Activated T-helper 17 cell treated with anti-CD3 and anti-CD28 coated beads, Interleukin-2, amount 50 U/mL, for 72 hours (primary cell): ENCODE data around the gene TLE3. TPM values are rescaled to one million over a fixed set of nuclear protein-coding genes. Genes with fewer than 3 reads are reported as not detected.

Experiments
- ATAC-seq: fragments of 150-1000 bp; cut with Tn5 transposase; replicated peaks from 2 replicates; pipeline ENCODE4 v1.10.0; 2021; ENCODE audit warnings: mild to moderate bottlenecking, moderate library complexity
- H3K27ac Mint-ChIP-seq: one replicate; pipeline ENCODE4 v1.8.0; 2022; ENCODE audit warnings: mixed read lengths
- H3K27me3 Mint-ChIP-seq: one replicate; pipeline ENCODE4 v1.8.0; 2022; ENCODE audit warnings: mixed read lengths
- H3K36me3 Mint-ChIP-seq: one replicate; pipeline ENCODE4 v1.8.0; 2022; ENCODE audit warnings: low read depth, mild to moderate bottlenecking, mixed read lengths
- H3K4me1 Mint-ChIP-seq: one replicate; pipeline ENCODE4 v1.8.0; 2022; ENCODE audit warnings: mixed read lengths
- H3K4me3 Mint-ChIP-seq: one replicate; pipeline ENCODE4 v1.8.0; 2022; ENCODE audit warnings: mild to moderate bottlenecking, mixed read lengths
- H3K9me3 Mint-ChIP-seq: one replicate; pipeline ENCODE4 v1.8.0; 2022; ENCODE audit warnings: mixed read lengths
- total RNA-seq, 2 donors: library from RNA; stranded (reverse); gene quantifications; one replicate each; pipeline ENCODE4 v1.2.3, GENCODE V29; 2022

Gene TLE3
- total RNA-seq, 2 donors from 2014 or later = 94.9 to 131 TPM

- H3K4me1 Mint-ChIP-seq = peaks cover 5% of the 10 kb centered on the region
- H3K9me3 Mint-ChIP-seq = no peaks in the 10 kb centered on the region
- H3K4me3 Mint-ChIP-seq = no peak overlapping the region
- H3K36me3 Mint-ChIP-seq = peaks cover 89% of the 10 kb centered on the region
- peak overlapping the region; percentile 34 for H3K27ac Mint-ChIP-seq
- no peak for ATAC-seq
- no peaks in the 10 kb centered on the region for H3K27me3 Mint-ChIP-seq
Measured at GRCh38 chr15:70050970-70051369, 46.7 kb downstream of the TLE3 start.

GRCh38 chr15:70050441-70050840 is 47.3 kb downstream of the TLE3 start:
- Mint-ChIP-seq H3K27me3 (no peaks in the 10 kb centered on the region), H3K9me3 (no peaks in the 10 kb centered on the region), H3K27ac (peak overlapping the region; percentile 34), H3K4me1 (peaks cover 5% of the 10 kb centered on the region), H3K36me3 (peaks cover 84% of the 10 kb centered on the region), H3K4me3 (no peak overlapping the region)
- no peak for ATAC-seq

- no peak for ATAC-seq
- Mint-ChIP-seq H3K27me3 (no peaks in the 10 kb centered on the region), H3K4me3 (no peak overlapping the region), H3K36me3 (peaks cover 78% of the 10 kb centered on the region), H3K27ac (no peak overlapping the region), H3K4me1 (peaks cover 5% of the 10 kb centered on the region), H3K9me3 (no peaks in the 10 kb centered on the region)
Measured at GRCh38 chr15:70049701-70050301, 47.9 kb downstream of the TLE3 start.

- Mint-ChIP-seq H3K4me3 (no peak overlapping the region), H3K36me3 (peaks cover 70% of the 10 kb centered on the region), H3K27ac (no peak overlapping the region), H3K4me1 (peaks cover 5% of the 10 kb centered on the region), H3K9me3 (no peaks in the 10 kb centered on the region), H3K27me3 (no peaks in the 10 kb centered on the region)
- no peak for ATAC-seq
Measured at GRCh38 chr15:70048578-70049514, 48.9 kb downstream of the TLE3 start.

GRCh38 chr15:70048198-70048565 is 49.5 kb downstream of the TLE3 start:
- H3K27ac Mint-ChIP-seq = no peak overlapping the region
- peaks cover 68% of the 10 kb centered on the region for H3K36me3 Mint-ChIP-seq
- peaks cover 5% of the 10 kb centered on the region for H3K4me1 Mint-ChIP-seq
- H3K27me3 Mint-ChIP-seq = no peaks in the 10 kb centered on the region
- no peaks in the 10 kb centered on the region for H3K9me3 Mint-ChIP-seq
- ATAC-seq = no peak
- no peak overlapping the region for H3K4me3 Mint-ChIP-seq

- ATAC-seq = no peak
- H3K27ac Mint-ChIP-seq = no peak overlapping the region
- no peaks in the 10 kb centered on the region for H3K27me3 Mint-ChIP-seq
- peaks cover 62% of the 10 kb centered on the region for H3K36me3 Mint-ChIP-seq
- no peaks in the 10 kb centered on the region for H3K9me3 Mint-ChIP-seq
- no peak overlapping the region for H3K4me3 Mint-ChIP-seq
- peaks cover 8% of the 10 kb centered on the region for H3K4me1 Mint-ChIP-seq
Measured at GRCh38 chr15:70047386-70048197, 50.1 kb downstream of the TLE3 start.

GRCh38 chr15:70046679-70047369 is 50.9 kb downstream of the TLE3 start:
- no peak overlapping the region for H3K27ac Mint-ChIP-seq
- ATAC-seq = no peak
- H3K4me3 Mint-ChIP-seq = no peak overlapping the region
- peaks cover 56% of the 10 kb centered on the region for H3K36me3 Mint-ChIP-seq
- H3K4me1 Mint-ChIP-seq = peaks cover 8% of the 10 kb centered on the region
- H3K9me3 Mint-ChIP-seq = no peaks in the 10 kb centered on the region
- H3K27me3 Mint-ChIP-seq = no peaks in the 10 kb centered on the region

GRCh38 chr15:70045045-70045444 is 52.7 kb downstream of the TLE3 start:
- Mint-ChIP-seq H3K4me3 (no peak overlapping the region), H3K27ac (no peak overlapping the region), H3K27me3 (no peaks in the 10 kb centered on the region), H3K36me3 (peaks cover 38% of the 10 kb centered on the region), H3K9me3 (no peaks in the 10 kb centered on the region), H3K4me1 (peaks cover 3% of the 10 kb centered on the region)
- ATAC-seq = no peak

- H3K9me3 Mint-ChIP-seq = no peaks in the 10 kb centered on the region
- ATAC-seq = no peak
- no peaks in the 10 kb centered on the region for H3K27me3 Mint-ChIP-seq
- H3K4me3 Mint-ChIP-seq = no peak overlapping the region
- peaks cover 29% of the 10 kb centered on the region for H3K36me3 Mint-ChIP-seq
- no peak overlapping the region for H3K27ac Mint-ChIP-seq
- H3K4me1 Mint-ChIP-seq = peaks cover 3% of the 10 kb centered on the region
Measured at GRCh38 chr15:70044168-70044567, 53.5 kb downstream of the TLE3 start.

GRCh38 chr15:70043590-70043989 is 54.1 kb downstream of the TLE3 start:
- Mint-ChIP-seq H3K4me3 (no peak overlapping the region), H3K9me3 (no peaks in the 10 kb centered on the region), H3K4me1 (peaks cover 3% of the 10 kb centered on the region), H3K27me3 (no peaks in the 10 kb centered on the region), H3K27ac (no peak overlapping the region), H3K36me3 (peaks cover 24% of the 10 kb centered on the region)
- ATAC-seq = no peak

- Mint-ChIP-seq H3K27ac (no peak overlapping the region), H3K4me1 (peaks cover 3% of the 10 kb centered on the region), H3K27me3 (no peaks in the 10 kb centered on the region), H3K9me3 (no peaks in the 10 kb centered on the region), H3K36me3 (peaks cover 15% of the 10 kb centered on the region), H3K4me3 (no peak overlapping the region)
- ATAC-seq = peak; percentile 26
Measured at GRCh38 chr15:70042553-70043214, 55.0 kb downstream of the TLE3 start.

- Mint-ChIP-seq H3K9me3 (no peaks in the 10 kb centered on the region), H3K27me3 (no peaks in the 10 kb centered on the region), H3K4me3 (no peak overlapping the region), H3K27ac (no peak overlapping the region), H3K4me1 (peaks cover 3% of the 10 kb centered on the region), H3K36me3 (peaks cover 6% of the 10 kb centered on the region)
- peak; percentile 42 for ATAC-seq
Measured at GRCh38 chr15:70039917-70040316, 57.8 kb downstream of the TLE3 start.

GRCh38 chr15:70038730-70039392 is 58.9 kb downstream of the TLE3 start:
- peaks cover 3% of the 10 kb centered on the region for H3K4me1 Mint-ChIP-seq
- H3K27ac Mint-ChIP-seq = no peak overlapping the region
- no peaks in the 10 kb centered on the region for H3K27me3 Mint-ChIP-seq
- no peaks in the 10 kb centered on the region for H3K9me3 Mint-ChIP-seq
- no peak for ATAC-seq
- H3K4me3 Mint-ChIP-seq = no peak overlapping the region
- peaks cover 5% of the 10 kb centered on the region for H3K36me3 Mint-ChIP-seq
